OCI-LY3 (cell line): ENCODE results near the gene PFKFB3.
"Not testable (repeated sequence)": the region's sequence is repeated elsewhere in the genome, so short reads cannot be mapped to it uniquely, and the experiment has no call there.

Experiments
- H2AFZ ChIP-seq: fragments of 200-600, 300-600 bp; shearing (Covaris generic); 2 replicates; pipeline ENCODE4 v1.6.0; 2014; ENCODE audit warnings: antibody characterized with exemption, low read depth, low read length
- H3K27ac ChIP-seq: fragments of 200-600, 300-600 bp; sonication (generic); 2 replicates; pipeline ENCODE4 v1.5.1; 2014; ENCODE audit warnings: mild to moderate bottlenecking, low read length, moderate library complexity, mixed read lengths
- H3K27me3 ChIP-seq: fragments of 200-600, 300-600 bp; sonication (generic); 2 replicates; pipeline ENCODE4 v1.6.1; 2014; ENCODE audit warnings: low read depth, low read length, mixed read lengths
- H3K36me3 ChIP-seq: fragments of 200-600, 300-600 bp; sonication (generic); replicated peaks from 2 replicates; pipeline ENCODE3; 2014; ENCODE audit warnings: low read depth, low read length, mixed read lengths
- H3K4me1 ChIP-seq: fragments of 300-600, 200-600 bp; sonication (generic); 2 replicates; pipeline ENCODE4 v1.6.1; 2014; ENCODE audit warnings: low read length, mixed read lengths
- H3K4me2 ChIP-seq: fragments of 200-600, 300-600 bp; sonication (generic); 2 replicates; pipeline ENCODE4 v1.6.1; 2014; ENCODE audit warnings: low read length, mixed read lengths
- H3K4me3 ChIP-seq: fragments of 300-600, 200-600 bp; sonication (generic); 2 replicates; pipeline ENCODE4 v1.5.1; 2014; ENCODE audit warnings: antibody characterized with exemption, mild to moderate bottlenecking, low read length, moderate library complexity
- H3K79me2 ChIP-seq: fragments of 300-600, 200-600 bp; shearing (Covaris generic); 2 replicates; pipeline ENCODE4 v1.6.1; 2014; ENCODE audit warnings: mild to moderate bottlenecking, low read length, mixed read lengths
- H3K9ac ChIP-seq: fragments of 300-600, 200-600 bp; shearing (Covaris generic); 2 replicates; pipeline ENCODE4 v1.6.0; 2014; ENCODE audit warnings: mild to moderate bottlenecking, low read length, moderate library complexity
- H3K9me3 ChIP-seq: fragments of 200-600, 300-600 bp; shearing (Covaris generic); 2 replicates; pipeline ENCODE4 v1.6.1; 2014; ENCODE audit warnings: low read length, mixed read lengths; ENCODE audit not compliant: insufficient read depth
- H4K20me1 ChIP-seq: fragments of 200-600, 300-600 bp; sonication (generic); 2 replicates; pipeline ENCODE4 v1.6.1; 2016; ENCODE audit warnings: low read length, mixed read lengths; ENCODE audit not compliant: insufficient read depth
- EZH2phosphoT487 ChIP-seq: fragments of 200-600 bp; shearing (Covaris generic); IDR thresholded peaks from 2 replicates; pipeline ENCODE4 v1.6.1; 2018; ENCODE audit warnings: antibody characterized with exemption, mixed run types, low read depth
- TF ChIP-seq, protein P1 (sequence below): fragments of 200-600, 300-600 bp; sonication (generic); IDR thresholded peaks from 2 replicates; pipeline ENCODE4 v1.5.1; 2014; ENCODE audit warnings: antibody characterized with exemption, low read length, low read depth

Gene PFKFB3

GRCh38 chr10:6247041-6247712, 44.4 kb downstream of the PFKFB3 start:
- Histone ChIP-seq H3K4me2 (no peak overlapping the region), H3K4me3 (no peak overlapping the region), H2AFZ (no peak overlapping the region), H3K36me3 (no peaks in the 10 kb centered on the region), H3K9me3 (no peaks in the 10 kb centered on the region), H3K27ac (no peak overlapping the region), H3K4me1 (no peaks in the 10 kb centered on the region), H3K27me3 (no peaks in the 10 kb centered on the region), H3K9ac (no peak overlapping the region), H4K20me1 (no peaks in the 10 kb centered on the region), H3K79me2 (no peaks in the 10 kb centered on the region)
- TF ChIP-seq, protein P1, sequence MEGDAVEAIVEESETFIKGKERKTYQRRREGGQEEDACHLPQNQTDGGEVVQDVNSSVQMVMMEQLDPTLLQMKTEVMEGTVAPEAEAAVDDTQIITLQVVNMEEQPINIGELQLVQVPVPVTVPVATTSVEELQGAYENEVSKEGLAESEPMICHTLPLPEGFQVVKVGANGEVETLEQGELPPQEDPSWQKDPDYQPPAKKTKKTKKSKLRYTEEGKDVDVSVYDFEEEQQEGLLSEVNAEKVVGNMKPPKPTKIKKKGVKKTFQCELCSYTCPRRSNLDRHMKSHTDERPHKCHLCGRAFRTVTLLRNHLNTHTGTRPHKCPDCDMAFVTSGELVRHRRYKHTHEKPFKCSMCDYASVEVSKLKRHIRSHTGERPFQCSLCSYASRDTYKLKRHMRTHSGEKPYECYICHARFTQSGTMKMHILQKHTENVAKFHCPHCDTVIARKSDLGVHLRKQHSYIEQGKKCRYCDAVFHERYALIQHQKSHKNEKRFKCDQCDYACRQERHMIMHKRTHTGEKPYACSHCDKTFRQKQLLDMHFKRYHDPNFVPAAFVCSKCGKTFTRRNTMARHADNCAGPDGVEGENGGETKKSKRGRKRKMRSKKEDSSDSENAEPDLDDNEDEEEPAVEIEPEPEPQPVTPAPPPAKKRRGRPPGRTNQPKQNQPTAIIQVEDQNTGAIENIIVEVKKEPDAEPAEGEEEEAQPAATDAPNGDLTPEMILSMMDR: no peak
- TF ChIP-seq EZH2phosphoT487: no peak

DNA sequence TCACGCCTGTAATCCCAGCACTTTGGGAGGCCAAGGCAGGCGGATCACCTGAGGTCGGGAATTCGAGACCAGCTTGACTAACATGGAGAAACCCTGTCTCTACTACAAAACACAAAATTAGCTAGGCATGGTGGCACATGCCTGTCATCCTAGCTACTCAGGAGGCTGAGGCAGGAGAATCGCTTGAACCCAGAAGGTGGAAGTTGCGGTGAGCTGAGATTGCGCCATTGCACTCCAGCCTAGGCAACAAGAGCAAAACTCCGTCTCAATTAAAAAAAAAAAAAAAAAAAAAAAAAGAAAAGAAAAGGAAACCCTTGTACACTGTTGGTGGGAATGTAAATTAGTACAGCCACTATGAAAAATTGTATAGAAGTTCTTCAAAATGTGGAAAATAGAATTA, 46.2 kb downstream of the PFKFB3 start:
- H3K79me2 ChIP-seq, H3K4me1 ChIP-seq, H3K4me3 ChIP-seq, H3K27me3 ChIP-seq, H3K9me3 ChIP-seq, H3K36me3 ChIP-seq, H4K20me1 ChIP-seq, H3K9ac ChIP-seq, H3K4me2 ChIP-seq, H2AFZ ChIP-seq, H3K27ac ChIP-seq: not testable (repeated sequence)

DNA sequence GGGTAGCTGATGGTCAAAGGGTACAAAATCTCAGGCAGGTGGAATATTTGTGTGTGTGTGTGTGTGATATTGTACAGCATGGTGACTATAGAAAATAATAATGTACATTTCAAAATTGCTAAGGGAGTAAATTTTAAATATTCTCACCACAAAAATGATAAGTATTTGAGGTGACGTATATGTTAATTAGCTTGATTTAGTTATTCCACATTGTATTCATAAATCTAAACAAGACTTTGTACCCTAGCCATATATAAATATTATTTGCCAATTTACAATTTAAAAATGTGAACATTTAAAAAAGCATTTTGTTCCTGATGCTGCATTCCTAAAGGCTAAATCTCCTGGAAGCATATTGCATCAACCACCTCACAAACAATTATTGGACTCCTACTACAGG, 47.0 kb downstream of the PFKFB3 start:
- Histone ChIP-seq H3K4me1 (peaks cover 6% of the 10 kb centered on the region), H3K4me2 (no peak overlapping the region), H4K20me1 (no peaks in the 10 kb centered on the region), H3K27ac (no peak overlapping the region), H3K79me2 (no peaks in the 10 kb centered on the region), H3K27me3 (no peaks in the 10 kb centered on the region), H3K9me3 (no peaks in the 10 kb centered on the region), H2AFZ (no peak overlapping the region), H3K36me3 (no peaks in the 10 kb centered on the region), H3K4me3 (no peak overlapping the region), H3K9ac (no peak overlapping the region)
- TF ChIP-seq, protein P1: no peak
- TF ChIP-seq EZH2phosphoT487: no peak

GRCh38 chr10:6250745-6251144, 48.0 kb downstream of the PFKFB3 start:
- Histone ChIP-seq H2AFZ (no peak overlapping the region), H3K27ac (no peak overlapping the region), H4K20me1 (no peaks in the 10 kb centered on the region), H3K4me1 (peaks cover 6% of the 10 kb centered on the region), H3K4me2 (no peak overlapping the region), H3K36me3 (no peaks in the 10 kb centered on the region), H3K4me3 (no peak overlapping the region), H3K9me3 (no peaks in the 10 kb centered on the region), H3K27me3 (no peaks in the 10 kb centered on the region), H3K9ac (no peak overlapping the region), H3K79me2 (no peaks in the 10 kb centered on the region)
- TF ChIP-seq, protein P1: no peak
- no peak for TF ChIP-seq EZH2phosphoT487
